ENCODE data around the gene KIAA2012.
A peak's percentile ranks its signal among the peaks of the same experiment; 100 is the strongest.

The KIAA2012 gene

GRCh38 chr2:202049840-202050239, 23.2 kb upstream of the KIAA2012 start:
- H3K4me3 ChIP-seq (ENCODE audit: control insufficient read depth, low read depth, low read length): no peak overlapping the region
- TF ChIP-seq, protein P1, sequence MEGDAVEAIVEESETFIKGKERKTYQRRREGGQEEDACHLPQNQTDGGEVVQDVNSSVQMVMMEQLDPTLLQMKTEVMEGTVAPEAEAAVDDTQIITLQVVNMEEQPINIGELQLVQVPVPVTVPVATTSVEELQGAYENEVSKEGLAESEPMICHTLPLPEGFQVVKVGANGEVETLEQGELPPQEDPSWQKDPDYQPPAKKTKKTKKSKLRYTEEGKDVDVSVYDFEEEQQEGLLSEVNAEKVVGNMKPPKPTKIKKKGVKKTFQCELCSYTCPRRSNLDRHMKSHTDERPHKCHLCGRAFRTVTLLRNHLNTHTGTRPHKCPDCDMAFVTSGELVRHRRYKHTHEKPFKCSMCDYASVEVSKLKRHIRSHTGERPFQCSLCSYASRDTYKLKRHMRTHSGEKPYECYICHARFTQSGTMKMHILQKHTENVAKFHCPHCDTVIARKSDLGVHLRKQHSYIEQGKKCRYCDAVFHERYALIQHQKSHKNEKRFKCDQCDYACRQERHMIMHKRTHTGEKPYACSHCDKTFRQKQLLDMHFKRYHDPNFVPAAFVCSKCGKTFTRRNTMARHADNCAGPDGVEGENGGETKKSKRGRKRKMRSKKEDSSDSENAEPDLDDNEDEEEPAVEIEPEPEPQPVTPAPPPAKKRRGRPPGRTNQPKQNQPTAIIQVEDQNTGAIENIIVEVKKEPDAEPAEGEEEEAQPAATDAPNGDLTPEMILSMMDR (IDR thresholded peaks at IDR 0.05; ENCODE audit: control insufficient read depth, insufficient read depth, low read depth, low read length, missing control alignments): no peak

GRCh38 chr2:202050652-202051051, 22.4 kb upstream of the KIAA2012 start:
- H3K4me3 ChIP-seq (ENCODE audit: control insufficient read depth, low read depth, low read length): no peak overlapping the region
- TF ChIP-seq, protein P1 (IDR thresholded peaks at IDR 0.05; ENCODE audit: control insufficient read depth, insufficient read depth, low read depth, low read length, missing control alignments): no peak
- no peak for DNase-seq (ENCODE audit: low read depth)

More at GRCh38 chr2:202049840-202050239, 23.2 kb upstream of the KIAA2012 start:
- no peak for DNase-seq (ENCODE audit: low read depth)

- H3K4me3 ChIP-seq (ENCODE audit: control insufficient read depth, low read depth, low read length): no peak overlapping the region
- TF ChIP-seq, protein P1 (IDR thresholded peaks at IDR 0.05; ENCODE audit: control insufficient read depth, insufficient read depth, low read depth, low read length, missing control alignments): no peak
- DNase-seq (ENCODE audit: low read depth): no peak
These were observed 21.4 kb upstream of the KIAA2012 start for GRCh38 chr2:202051499-202052161.

GRCh38 chr2:202052235-202052634, 20.8 kb upstream of the KIAA2012 start:
- TF ChIP-seq, protein P1 (IDR thresholded peaks at IDR 0.05; ENCODE audit: control insufficient read depth, insufficient read depth, low read depth, low read length, missing control alignments): no peak
- H3K4me3 ChIP-seq (ENCODE audit: control insufficient read depth, low read depth, low read length): no peak overlapping the region
- no peak for DNase-seq (ENCODE audit: low read depth)

- no peak overlapping the region for H3K4me3 ChIP-seq (ENCODE audit: control insufficient read depth, low read depth, low read length)
- DNase-seq (ENCODE audit: low read depth): no peak
- TF ChIP-seq, protein P1 (IDR thresholded peaks at IDR 0.05; ENCODE audit: control insufficient read depth, insufficient read depth, low read depth, low read length, missing control alignments): no peak
These were observed 18.4 kb upstream of the KIAA2012 start for GRCh38 chr2:202054679-202055078.

GRCh38 chr2:202056611-202057010, 16.4 kb upstream of the KIAA2012 start:
- TF ChIP-seq, protein P1 (IDR thresholded peaks at IDR 0.05; ENCODE audit: control insufficient read depth, insufficient read depth, low read depth, low read length, missing control alignments): peak; percentile 36
- no peak overlapping the region for H3K4me3 ChIP-seq (ENCODE audit: control insufficient read depth, low read depth, low read length)
- DNase-seq (ENCODE audit: low read depth): no peak
